GM23248 (cell line): Measurements from ENCODE around the gene RPP25.

ENCODE experiments used
- EZH2 ChIP-seq: fragments of 200-600 bp; sonication (generic); IDR thresholded peaks from 2 replicates; pipeline ENCODE4 v1.6.1; 2018; ENCODE audit warnings: antibody characterized with exemption, mild to moderate bottlenecking; ENCODE audit not compliant: insufficient read depth, poor library complexity, severe bottlenecking
- EZH2phosphoT487 ChIP-seq: fragments of 200-600 bp; sonication (generic); IDR thresholded peaks from 2 replicates; pipeline ENCODE4 v1.6.1; 2018; ENCODE audit warnings: antibody characterized with exemption, moderate library complexity, mild to moderate bottlenecking, low read depth; ENCODE audit not compliant: insufficient read depth

DNA sequence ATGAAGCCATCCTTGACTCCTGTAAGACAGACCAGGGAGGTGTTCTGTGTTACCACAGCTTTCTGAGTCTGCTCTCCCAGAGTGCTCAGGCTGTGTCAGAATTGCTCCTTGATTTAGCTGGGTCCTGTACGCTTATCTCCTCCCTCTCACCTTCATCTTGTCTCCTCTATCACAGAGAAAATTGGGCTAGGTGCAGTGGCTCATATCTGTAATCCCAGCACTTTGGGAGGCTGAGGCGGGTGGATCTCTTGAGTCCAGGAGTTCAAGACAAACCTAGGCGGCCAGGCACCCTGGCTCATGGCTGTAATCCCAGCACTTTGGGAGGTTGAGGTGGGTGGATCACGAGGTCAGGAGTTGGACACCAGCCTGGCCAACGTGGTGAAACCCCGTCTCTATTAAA is 44.7 kb upstream of the RPP25 start:
- no peak for TF ChIP-seq EZH2phosphoT487
- no peak for TF ChIP-seq EZH2
